Measurements from ENCODE around the gene PYGL.

Gene PYGL

DNA sequence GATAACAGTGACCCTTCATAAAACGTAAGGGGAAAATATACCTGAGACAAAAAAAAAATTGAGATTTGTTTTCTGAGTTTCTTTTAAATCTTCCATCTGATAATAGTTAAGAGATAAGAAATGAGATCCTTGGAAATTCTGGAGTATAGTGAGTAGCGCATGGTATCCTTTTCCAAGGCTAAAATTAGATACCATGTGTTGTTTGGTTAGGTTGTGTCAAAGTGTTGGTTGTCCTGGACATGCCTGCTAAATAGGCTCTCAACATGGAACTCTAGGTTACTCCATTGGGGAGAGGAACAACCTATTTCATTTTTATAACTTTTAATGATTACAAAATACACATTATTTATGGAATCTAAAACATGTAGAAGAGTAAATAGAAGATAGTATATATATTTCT is 14.8 kb downstream of the PYGL start:
- TF ChIP-seq, protein P1, sequence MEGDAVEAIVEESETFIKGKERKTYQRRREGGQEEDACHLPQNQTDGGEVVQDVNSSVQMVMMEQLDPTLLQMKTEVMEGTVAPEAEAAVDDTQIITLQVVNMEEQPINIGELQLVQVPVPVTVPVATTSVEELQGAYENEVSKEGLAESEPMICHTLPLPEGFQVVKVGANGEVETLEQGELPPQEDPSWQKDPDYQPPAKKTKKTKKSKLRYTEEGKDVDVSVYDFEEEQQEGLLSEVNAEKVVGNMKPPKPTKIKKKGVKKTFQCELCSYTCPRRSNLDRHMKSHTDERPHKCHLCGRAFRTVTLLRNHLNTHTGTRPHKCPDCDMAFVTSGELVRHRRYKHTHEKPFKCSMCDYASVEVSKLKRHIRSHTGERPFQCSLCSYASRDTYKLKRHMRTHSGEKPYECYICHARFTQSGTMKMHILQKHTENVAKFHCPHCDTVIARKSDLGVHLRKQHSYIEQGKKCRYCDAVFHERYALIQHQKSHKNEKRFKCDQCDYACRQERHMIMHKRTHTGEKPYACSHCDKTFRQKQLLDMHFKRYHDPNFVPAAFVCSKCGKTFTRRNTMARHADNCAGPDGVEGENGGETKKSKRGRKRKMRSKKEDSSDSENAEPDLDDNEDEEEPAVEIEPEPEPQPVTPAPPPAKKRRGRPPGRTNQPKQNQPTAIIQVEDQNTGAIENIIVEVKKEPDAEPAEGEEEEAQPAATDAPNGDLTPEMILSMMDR (IDR thresholded peaks at IDR 0.05; ENCODE audit: low read depth, low read length, missing control alignments): no peak
- in situ Hi-C loops (cut with HindIII; ENCODE audit: low pct_ligation_motif_present, low sequenced_read_pairs): no loop called here

DNA sequence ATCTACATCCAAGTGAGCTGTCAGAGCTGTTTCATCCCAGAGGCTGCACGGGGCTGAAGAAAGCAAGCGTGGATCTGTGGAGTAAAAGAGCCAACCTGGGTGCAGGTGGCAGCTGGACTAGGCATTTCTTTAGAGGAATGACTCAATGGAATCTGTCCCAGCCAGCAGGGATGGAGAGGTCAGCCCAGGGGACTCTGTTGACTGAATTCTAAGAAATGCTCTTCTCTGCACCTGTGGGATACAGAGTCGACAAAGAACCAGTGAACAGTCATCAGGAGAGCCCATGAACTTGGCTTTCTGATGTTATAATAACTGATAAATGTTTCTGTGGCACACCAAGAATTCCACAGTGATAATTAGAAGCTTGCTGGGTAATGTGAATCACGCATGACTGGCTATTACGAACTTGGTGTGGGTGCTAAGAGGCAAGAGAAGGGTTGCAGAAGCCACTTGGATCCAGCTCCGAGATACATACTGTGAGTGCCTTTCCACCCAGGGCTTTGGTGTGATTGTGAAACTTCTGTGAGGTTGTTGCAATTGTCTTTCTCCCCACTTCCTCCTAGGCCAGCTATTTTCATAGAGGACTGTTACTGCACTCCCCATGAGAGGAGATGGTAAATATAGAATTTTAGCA is 16.2 kb downstream of the PYGL start:
- in situ Hi-C loops (cut with HindIII; ENCODE audit: low pct_ligation_motif_present, low sequenced_read_pairs): no loop called here
- Histone ChIP-seq H3K27ac (no peak overlapping the region), H3K36me3 (replicated peaks) (peaks cover 11% of the 10 kb centered on the region), H3K27me3 (replicated peaks) (no peaks in the 10 kb centered on the region), H3K4me3 (ENCODE audit: low read depth, low read length) (no peak overlapping the region)
- DNase-seq: no peak
- TF ChIP-seq, protein P1 (IDR thresholded peaks at IDR 0.05; ENCODE audit: low read depth, low read length, missing control alignments): no peak

More for the DNA sequence above, 14.8 kb downstream of the PYGL start:
- DNase-seq: no peak
- peaks cover 11% of the 10 kb centered on the region for H3K36me3 ChIP-seq (replicated peaks)
- no peaks in the 10 kb centered on the region for H3K27me3 ChIP-seq (replicated peaks)
- no peak overlapping the region for H3K27ac ChIP-seq
- no peak overlapping the region for H3K4me3 ChIP-seq (ENCODE audit: low read depth, low read length)

DNA sequence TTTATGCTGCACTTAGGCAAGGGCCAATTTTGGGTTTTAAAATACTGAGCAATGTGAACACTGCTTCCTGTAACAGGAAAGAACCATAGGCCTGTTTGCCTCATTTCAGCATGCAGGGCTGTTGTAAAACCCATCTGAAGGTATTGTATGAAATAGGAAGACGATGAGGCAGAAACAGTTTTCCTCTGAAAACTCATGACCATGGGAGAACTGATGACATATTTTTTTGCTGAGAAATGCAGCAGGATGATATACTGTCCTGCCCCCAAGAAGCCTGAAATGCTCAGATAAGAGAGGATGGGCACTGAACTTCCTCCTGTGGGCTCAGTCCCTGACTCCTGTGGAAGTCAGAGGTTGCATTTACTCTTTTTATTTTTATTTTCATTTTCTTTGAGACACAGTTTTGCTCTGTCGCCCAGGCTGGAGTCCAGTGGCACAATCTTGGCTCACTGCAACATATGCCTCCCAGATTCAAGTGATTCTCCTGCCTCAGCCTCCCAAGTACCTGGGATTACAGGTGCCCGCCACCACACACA is 17.4 kb downstream of the PYGL start:
- in situ Hi-C loops (cut with HindIII; ENCODE audit: low pct_ligation_motif_present, low sequenced_read_pairs): no loop called here
- Histone ChIP-seq H3K36me3 (replicated peaks) (peaks cover 16% of the 10 kb centered on the region), H3K27ac (no peak overlapping the region), H3K27me3 (replicated peaks) (no peaks in the 10 kb centered on the region), H3K4me3 (ENCODE audit: low read depth, low read length) (no peak overlapping the region)
- TF ChIP-seq, protein P1 (IDR thresholded peaks at IDR 0.05; ENCODE audit: low read depth, low read length, missing control alignments): no peak
- DNase-seq: no peak

DNA sequence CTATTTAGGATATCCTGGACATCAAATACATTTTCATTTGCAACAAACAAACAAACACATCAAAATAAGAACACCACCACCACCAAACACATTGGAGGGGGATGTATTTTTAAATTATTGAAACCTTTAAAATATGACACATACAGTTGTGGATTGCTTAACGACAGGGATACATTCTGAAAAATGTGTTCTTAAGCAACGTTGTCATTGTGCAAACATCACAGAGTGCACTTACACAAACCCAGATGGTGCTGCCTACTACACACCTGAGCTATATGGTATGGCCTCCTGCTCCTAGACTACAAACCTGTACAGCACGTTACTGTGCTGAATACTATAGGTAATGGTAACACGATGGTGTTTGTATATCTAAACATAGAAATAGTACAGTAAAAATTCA is 19.4 kb downstream of the PYGL start:
- Histone ChIP-seq H3K36me3 (replicated peaks) (peaks cover 8% of the 10 kb centered on the region), H3K27ac (no peak overlapping the region), H3K4me3 (ENCODE audit: low read depth, low read length) (no peak overlapping the region), H3K27me3 (replicated peaks) (no peaks in the 10 kb centered on the region)
- TF ChIP-seq, protein P1 (IDR thresholded peaks at IDR 0.05; ENCODE audit: low read depth, low read length, missing control alignments): no peak
- in situ Hi-C loops (cut with HindIII; ENCODE audit: low pct_ligation_motif_present, low sequenced_read_pairs): no loop called here
- DNase-seq: no peak

DNA sequence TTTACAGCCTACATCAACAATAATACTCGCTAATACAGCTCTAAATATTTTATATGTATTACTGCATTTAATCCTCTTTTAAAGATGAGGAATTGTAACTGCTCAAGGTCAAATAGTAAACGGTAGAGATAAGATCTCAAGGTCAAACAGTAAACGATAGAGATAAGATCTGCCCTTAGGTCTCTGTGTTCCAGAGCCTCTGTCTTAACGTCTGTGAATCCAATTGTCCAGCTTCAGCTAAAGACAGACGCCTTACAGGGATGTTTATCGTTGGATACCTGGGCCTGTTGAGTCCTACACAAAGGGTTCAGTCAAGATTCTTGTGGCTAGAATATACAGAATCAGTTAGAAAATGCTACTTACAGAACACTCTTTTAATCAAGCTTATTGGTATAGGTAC is 20.0 kb downstream of the PYGL start:
- no peak for DNase-seq
- in situ Hi-C loops (cut with HindIII; ENCODE audit: low pct_ligation_motif_present, low sequenced_read_pairs): no loop called here
- no peak overlapping the region for H3K27ac ChIP-seq
- no peak overlapping the region for H3K4me3 ChIP-seq (ENCODE audit: low read depth, low read length)
- TF ChIP-seq, protein P1 (IDR thresholded peaks at IDR 0.05; ENCODE audit: low read depth, low read length, missing control alignments): no peak
- H3K36me3 ChIP-seq (replicated peaks): peaks cover 8% of the 10 kb centered on the region
- H3K27me3 ChIP-seq (replicated peaks): no peaks in the 10 kb centered on the region

DNA sequence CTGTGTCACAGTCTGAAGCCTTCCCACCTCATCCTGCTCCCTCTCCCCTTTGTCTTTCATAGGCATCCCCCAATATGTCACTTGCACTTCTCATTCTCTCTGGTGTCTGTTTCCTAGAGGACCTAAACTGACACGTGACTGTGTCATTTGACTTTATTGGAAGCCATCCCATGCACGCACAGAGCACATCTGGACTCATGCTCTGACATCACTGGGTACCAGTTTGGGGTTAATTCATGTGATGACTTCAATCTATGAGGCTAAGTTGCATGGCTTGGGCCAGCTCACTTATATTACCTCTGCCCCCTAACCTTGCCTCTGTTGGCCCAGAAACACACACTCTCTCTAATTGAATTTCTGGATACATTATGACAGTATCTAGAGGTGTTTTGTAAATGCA is 21.5 kb downstream of the PYGL start:
- Histone ChIP-seq H3K27ac (no peak overlapping the region), H3K36me3 (replicated peaks) (peaks cover 4% of the 10 kb centered on the region), H3K27me3 (replicated peaks) (no peaks in the 10 kb centered on the region), H3K4me3 (ENCODE audit: low read depth, low read length) (no peak overlapping the region)
- no peak for DNase-seq
- in situ Hi-C loops (cut with HindIII; ENCODE audit: low pct_ligation_motif_present, low sequenced_read_pairs): no loop called here
- TF ChIP-seq, protein P1 (IDR thresholded peaks at IDR 0.05; ENCODE audit: low read depth, low read length, missing control alignments): no peak
